ENCODE measurements around the gene SCLT1. TPM values are rescaled to one million over a fixed set of nuclear protein-coding genes. Genes with fewer than 3 reads are reported as not detected.

SCLT1 gene
- total and polyA plus RNA-seq, 2 of the 13 experiments (the other 11 are each of a cell fraction or from before 2014, with no cell fraction given) = 1.5 to 8.7 TPM

- H3K4me2 ChIP-seq (ENCODE audit: low read depth, low read length) = no peak overlapping the region
- no peaks in the 10 kb centered on the region; a peak in 1 of 5 replicates for H3K27me3 ChIP-seq (ENCODE audit: control insufficient read depth in 1 of 2, insufficient read depth in 2 of 2, low read length in 2 of 2)
- H2AFZ ChIP-seq (ENCODE audit: low read length) = no peak overlapping the region
- in situ Hi-C loops (cut with HindIII; ENCODE audit: extremely low pct_ligation_motif_present, low pct_unique_long_range_greater_than_20kb) (no loop called here), intact Hi-C loops (cut with micrococcal nuclease; ENCODE audit: unreplicated experiment) (no loop called here)
- no peak overlapping the region for H3K4me3 ChIP-seq (replicated peaks in 1 of 3; ENCODE audit: insufficient read depth in 1 of 3, low read depth in 2 of 3, low read length in 3 of 3)
- TF ChIP-seq IRF9 (CRISPR knock-in tag; IDR thresholded peaks at IDR 0.05; ENCODE audit: borderline replicate concordance) (no peak), USF2 (IDR thresholded peaks at IDR 0.05; ENCODE audit: low read depth, low read length) (no peak), USF2 (CRISPR knock-in tag; IDR thresholded peaks at IDR 0.05; ENCODE audit: borderline replicate concordance) (no peak), PHF21A (CRISPR knock-in tag; IDR thresholded peaks at IDR 0.05) (no peak), TBX3 (IDR thresholded peaks at IDR 0.05; ENCODE audit: borderline replicate concordance) (no peak), CHCHD3 (CRISPR knock-in tag; IDR thresholded peaks at IDR 0.05) (no peak), MAFF (IDR thresholded peaks at IDR 0.05; ENCODE audit: low read depth, low read length) (no peak), MEIS2 (CRISPR knock-in tag; IDR thresholded peaks at IDR 0.05) (no peak), POLR2G (IDR thresholded peaks at IDR 0.05; ENCODE audit: low read depth, low read length) (no peak), ZSCAN29 (CRISPR knock-in tag; conservative IDR thresholded peaks at IDR 0.05) (no peak), IRF2 (CRISPR knock-in tag; IDR thresholded peaks at IDR 0.05) (no peak), GATA4 (IDR thresholded peaks at IDR 0.05; ENCODE audit: borderline replicate concordance, low read depth) (no peak), FOXA3 (CRISPR knock-in tag; IDR thresholded peaks at IDR 0.05) (no peak), IKZF1 (IDR thresholded peaks at IDR 0.05) (no peak), NPAS2 (CRISPR knock-in tag; IDR thresholded peaks at IDR 0.05; ENCODE audit: borderline replicate concordance) (no peak), ZNF761 (CRISPR knock-in tag; conservative IDR thresholded peaks at IDR 0.05) (no peak), PRDM10 (CRISPR knock-in tag; IDR thresholded peaks at IDR 0.05; ENCODE audit: low read depth) (no peak), ZNF136 (CRISPR knock-in tag; IDR thresholded peaks at IDR 0.05; ENCODE audit: low read depth) (no peak), GTF3A (CRISPR knock-in tag; conservative IDR thresholded peaks at IDR 0.05) (no peak)
- H3K27ac ChIP-seq (ENCODE audit: extremely low read length, insufficient read depth, low read length) = no peak overlapping the region
- no peaks in the 10 kb centered on the region for H3K36me3 ChIP-seq (replicated peaks in 1 of 2; ENCODE audit: control insufficient read depth in 1 of 2, insufficient read depth in 2 of 2, low read length in 2 of 2)
- ATAC-seq = no peak
- CTCF ChIA-PET (ENCODE audit: low intra/inter-chr PET ratio, low total read pairs) = no interaction called here
- no peak overlapping the region for H3K9ac ChIP-seq (ENCODE audit: insufficient read depth, low read depth, low read length)
- no peaks in the 10 kb centered on the region for H3K79me2 ChIP-seq (ENCODE audit: insufficient read depth, low read length)
- no peaks in the 10 kb centered on the region for H3K4me1 ChIP-seq (ENCODE audit: insufficient read depth, low read length)
- no peaks in the 10 kb centered on the region for H3K9me3 ChIP-seq (ENCODE audit: low read length)
- no peak for FAIRE-seq
- DNase-seq (ENCODE audit: low spot score) = no peak
- WGBS (ENCODE audit: low lambda C conversion rate) = 93% methylated on average over 2 of the region's 2 CpGs
- H4K20me1 ChIP-seq (ENCODE audit: insufficient read depth, low read length) = no peaks in the 10 kb centered on the region
- POLR2A ChIA-PET = no interaction called here
- no TSS peak for BruUV-seq (replicated peaks)
Observed at GRCh38 chr4:128907981-128908380, 185.4 kb downstream of the SCLT1 start.

Measured in HepG2 (cell line).